ENCODE data around the gene NCBP2.

Gene NCBP2

DNA sequence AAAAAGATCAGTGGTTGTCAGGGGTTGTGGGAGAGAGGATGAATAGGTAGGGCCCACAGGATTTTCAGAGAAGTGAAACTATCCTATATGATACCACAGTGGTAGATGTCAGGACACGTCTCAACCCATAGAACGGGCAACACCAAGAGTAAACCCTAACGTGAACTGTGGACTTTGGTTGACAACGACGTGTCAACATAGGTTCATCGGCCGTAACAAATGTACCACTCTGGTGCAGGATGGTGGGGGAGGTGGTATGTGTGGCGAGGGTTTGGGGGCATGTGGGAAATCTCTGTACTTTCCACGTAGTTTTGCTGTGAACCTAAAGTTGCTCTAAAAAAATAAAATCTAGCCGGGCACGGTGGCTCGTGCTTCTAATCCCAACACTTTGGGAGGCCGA is 39.3 kb upstream of the NCBP2 start:
- Histone ChIP-seq H3K9ac (ENCODE audit: low read length) (no peak overlapping the region), H3K36me3 (ENCODE audit: low read length) (no peaks in the 10 kb centered on the region), H3K4me3 (ENCODE audit: insufficient read depth, low read length, poor library complexity, severe bottlenecking) (no peak overlapping the region), H3K27me3 (ENCODE audit: low read length) (no peaks in the 10 kb centered on the region), H3K9me3 (ENCODE audit: insufficient read depth, low read length) (0 out of 2 replicates have a peak, but pooled peaks cover 6% of the 10 kb centered on the region), H3K79me2 (ENCODE audit: insufficient read depth, low read length) (no peaks in the 10 kb centered on the region), H3K27ac (ENCODE audit: low read depth, low read length) (no peak overlapping the region), H3F3A (ENCODE audit: insufficient read depth) (no peaks in the 10 kb centered on the region), H3K9me2 (replicated peaks; ENCODE audit: insufficient read depth, low read length) (no peaks in the 10 kb centered on the region), H2AFZ (ENCODE audit: low read depth, low read length, severe bottlenecking) (no peak overlapping the region), H3K4me2 (ENCODE audit: low read depth, low read length, poor library complexity, severe bottlenecking) (no peak overlapping the region), H4K20me1 (ENCODE audit: low read depth, low read length) (no peaks in the 10 kb centered on the region)
- TF ChIP-seq EZH2phosphoT487 (conservative IDR thresholded peaks at IDR 0.05; ENCODE audit: low read length): no peak
- no peak for TF ChIP-seq CTCF (IDR thresholded peaks at IDR 0.05; ENCODE audit: insufficient read depth, low read length, poor library complexity, severe bottlenecking)

DNA sequence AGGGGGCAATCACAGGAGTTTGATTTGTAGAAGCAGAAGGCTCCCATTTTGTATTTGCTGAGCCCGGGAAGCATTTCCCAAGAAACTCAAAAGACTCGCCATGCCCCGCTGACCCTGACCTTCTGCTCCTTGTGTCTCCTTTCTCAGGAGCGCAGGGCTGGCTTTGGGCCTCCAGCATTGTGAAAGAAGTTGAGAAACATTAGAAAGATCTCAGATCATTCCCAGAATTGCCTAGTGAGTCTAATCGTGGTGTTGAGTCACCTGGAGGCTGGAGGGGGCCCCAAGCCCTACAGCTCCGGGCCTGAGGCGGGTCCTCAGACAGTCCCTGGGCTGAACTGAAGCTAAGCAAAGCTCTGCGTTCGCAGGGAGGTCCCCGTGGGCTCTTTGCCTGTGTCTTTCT is 37.2 kb upstream of the NCBP2 start:
- Histone ChIP-seq H3K9me3 (ENCODE audit: insufficient read depth, low read length) (0 out of 2 replicates have a peak, but pooled peaks cover 6% of the 10 kb centered on the region), H3K4me2 (ENCODE audit: low read depth, low read length, poor library complexity, severe bottlenecking) (no peak overlapping the region), H3K4me3 (ENCODE audit: insufficient read depth, low read length, poor library complexity, severe bottlenecking) (no peak overlapping the region), H3F3A (ENCODE audit: insufficient read depth) (no peaks in the 10 kb centered on the region), H3K9ac (ENCODE audit: low read length) (no peak overlapping the region), H3K79me2 (ENCODE audit: insufficient read depth, low read length) (no peaks in the 10 kb centered on the region), H3K36me3 (ENCODE audit: low read length) (no peaks in the 10 kb centered on the region), H4K20me1 (ENCODE audit: low read depth, low read length) (no peaks in the 10 kb centered on the region), H3K9me2 (replicated peaks; ENCODE audit: insufficient read depth, low read length) (no peaks in the 10 kb centered on the region), H3K27ac (ENCODE audit: low read depth, low read length) (no peak overlapping the region), H3K27me3 (ENCODE audit: low read length) (no peaks in the 10 kb centered on the region), H2AFZ (ENCODE audit: low read depth, low read length, severe bottlenecking) (no peak overlapping the region)
- TF ChIP-seq CTCF (IDR thresholded peaks at IDR 0.05; ENCODE audit: insufficient read depth, low read length, poor library complexity, severe bottlenecking) (no peak), EZH2phosphoT487 (conservative IDR thresholded peaks at IDR 0.05; ENCODE audit: low read length) (no peak)

DNA sequence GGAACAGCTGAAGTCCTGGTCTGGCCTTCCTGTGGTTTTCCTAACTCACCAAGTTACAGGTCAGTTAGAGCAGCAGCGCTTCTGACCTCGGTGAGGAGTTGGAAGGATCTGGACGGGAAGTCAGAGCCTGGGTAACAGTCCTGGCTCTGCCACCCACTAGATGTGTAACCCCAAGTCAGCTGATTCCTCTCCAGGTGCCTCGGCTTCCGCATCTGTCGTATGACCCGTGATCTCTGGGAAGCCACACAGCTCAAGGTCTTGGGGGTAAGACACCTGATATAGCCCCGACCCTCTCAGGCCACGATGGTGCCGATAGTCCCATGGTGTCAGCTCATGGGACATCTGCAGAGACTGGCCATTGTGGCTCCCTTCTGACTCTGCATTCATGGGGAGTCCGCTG is 34.6 kb upstream of the NCBP2 start:
- Histone ChIP-seq H3F3A (ENCODE audit: insufficient read depth) (no peaks in the 10 kb centered on the region), H3K9me2 (replicated peaks; ENCODE audit: insufficient read depth, low read length) (no peaks in the 10 kb centered on the region), H3K4me2 (ENCODE audit: low read depth, low read length, poor library complexity, severe bottlenecking) (no peak overlapping the region), H2AFZ (ENCODE audit: low read depth, low read length, severe bottlenecking) (no peak overlapping the region), H3K9ac (ENCODE audit: low read length) (no peak overlapping the region), H3K36me3 (ENCODE audit: low read length) (no peaks in the 10 kb centered on the region), H3K79me2 (ENCODE audit: insufficient read depth, low read length) (no peaks in the 10 kb centered on the region), H3K9me3 (ENCODE audit: insufficient read depth, low read length) (no peaks in the 10 kb centered on the region), H4K20me1 (ENCODE audit: low read depth, low read length) (no peaks in the 10 kb centered on the region), H3K27me3 (ENCODE audit: low read length) (no peaks in the 10 kb centered on the region), H3K27ac (ENCODE audit: low read depth, low read length) (no peak overlapping the region), H3K4me3 (ENCODE audit: insufficient read depth, low read length, poor library complexity, severe bottlenecking) (no peak overlapping the region)
- TF ChIP-seq EZH2phosphoT487 (conservative IDR thresholded peaks at IDR 0.05; ENCODE audit: low read length) (no peak), CTCF (IDR thresholded peaks at IDR 0.05; ENCODE audit: insufficient read depth, low read length, poor library complexity, severe bottlenecking) (no peak)

Measured in SU-DHL-6 (cell line).